ENCODE results near the gene NRGN.

Gene NRGN
- total RNA-seq: 0.27 to 0.31 reads per million in 2 donors

GRCh38 chr11:124739479-124740276, at the start of gene NRGN:
Gene NRGN, plus strand, starts transcription at chr11:124739942. Its CDS starts 143 bp downstream, at chr11:124740085.
- DNase-seq: peak; percentile 63 to 86 (median 69)

- DNase-seq: no peak
Observed at GRCh38 chr11:124693142-124693541, 46.6 kb upstream of the NRGN start.

GRCh38 chr11:124699547-124699946, 40.2 kb upstream of the NRGN start:
- no peak for DNase-seq

GRCh38 chr11:124700028-124700427, 39.7 kb upstream of the NRGN start:
- no peak for DNase-seq

GRCh38 chr11:124707829-124708228, 31.9 kb upstream of the NRGN start:
- DNase-seq: no peak

GRCh38 chr11:124712392-124712791, 27.4 kb upstream of the NRGN start:
- DNase-seq: no peak

GRCh38 chr11:124716591-124716990, 23.2 kb upstream of the NRGN start:
- no peak for DNase-seq

- DNase-seq: no peak
Observed at GRCh38 chr11:124717421-124717785, 22.3 kb upstream of the NRGN start.

GRCh38 chr11:124717786-124718651, 21.7 kb upstream of the NRGN start:
- DNase-seq: peak in 2 of 5 experiments; percentile 15 to 44

- DNase-seq: no peak
Observed at GRCh38 chr11:124718801-124719200, 20.9 kb upstream of the NRGN start.

GRCh38 chr11:124719534-124719933, 20.2 kb upstream of the NRGN start:
- DNase-seq: no peak

- no peak for DNase-seq
Observed at GRCh38 chr11:124722176-124722575, 17.6 kb upstream of the NRGN start.

- no peak for DNase-seq
Observed at GRCh38 chr11:124724979-124725718, 14.6 kb upstream of the NRGN start.

GRCh38 chr11:124725719-124726105, 14.0 kb upstream of the NRGN start:
- DNase-seq: no peak

- DNase-seq: no peak
Observed at GRCh38 chr11:124727474-124727873, 12.3 kb upstream of the NRGN start.

GRCh38 chr11:124728134-124728533, 11.6 kb upstream of the NRGN start:
- no peak for DNase-seq

- no peak for DNase-seq
Observed at GRCh38 chr11:124729571-124729970, 10.2 kb upstream of the NRGN start.

GRCh38 chr11:124732230-124732629, 7.5 kb upstream of the NRGN start:
- no peak for DNase-seq

- DNase-seq: no peak
Observed at GRCh38 chr11:124736736-124737135, 3.0 kb upstream of the NRGN start.

GRCh38 chr11:124737638-124738305, 2.0 kb upstream of the NRGN start:
- DNase-seq: no peak

- DNase-seq: no peak
Observed at GRCh38 chr11:124738713-124739478, 846 bp upstream of the NRGN start.

Data from T-helper 2 cell (primary cell).